ENCODE results near the gene PLPP6. TPM values are rescaled to one million over a fixed set of nuclear protein-coding genes. Genes with fewer than 3 reads are reported as not detected.
A peak's percentile ranks its signal among the peaks of the same experiment; 100 is the strongest.

Gene PLPP6
- total RNA-seq, 2 donors from 2014 or later = 2.0 to 3.6 TPM

- Mint-ChIP-seq H3K27ac (no peak overlapping the region), H3K9me3 (no peaks in the 10 kb centered on the region), H3K36me3 (no peaks in the 10 kb centered on the region)
- ATAC-seq (peak; percentile 10 to 15), DNase-seq (ENCODE audit: low spot score in 2 of 2) (no peak)
Measured at GRCh38 chr9:4678679-4679267, 16.7 kb downstream of the PLPP6 start.

GRCh38 chr9:4679268-4680172, 17.4 kb downstream of the PLPP6 start, which contains the start of gene CDC37L1:
CDC37L1 (plus strand) TSS chr9:4679569; CDS start chr9:4679768, 199 bp downstream.
- ATAC-seq = peak; percentile 97 to 98
- Mint-ChIP-seq H3K9me3 (no peaks in the 10 kb centered on the region), H3K36me3 (peaks cover under 1% of the 10 kb centered on the region in 2 donors)

GRCh38 chr9:4680173-4680525, 18.1 kb downstream of the PLPP6 start:
- peak in 1 of 2 donors; percentile 0 for ATAC-seq
- H3K27ac Mint-ChIP-seq = no peak overlapping the region
- peaks cover 5 to 6% of the 10 kb centered on the region in 2 donors for H3K36me3 Mint-ChIP-seq
- no peak for DNase-seq (ENCODE audit: low spot score in 2 of 2)
- no peaks in the 10 kb centered on the region for H3K9me3 Mint-ChIP-seq

More at GRCh38 chr9:4679268-4680172, 17.4 kb downstream of the PLPP6 start, which contains the start of gene CDC37L1:
- no peak within 1 kb of the TSS for H3K27ac Mint-ChIP-seq
- DNase-seq (ENCODE audit: low spot score in 2 of 2) = peak; percentile 98 to 99

GRCh38 chr9:4680750-4681149, 18.7 kb downstream of the PLPP6 start:
- H3K9me3 Mint-ChIP-seq = no peaks in the 10 kb centered on the region
- peaks cover 5 to 6% of the 10 kb centered on the region in 2 donors for H3K36me3 Mint-ChIP-seq
- DNase-seq (ENCODE audit: low spot score in 2 of 2) (no peak), ATAC-seq (no peak)
- H3K27ac Mint-ChIP-seq = no peak overlapping the region

- Mint-ChIP-seq H3K9me3 (no peaks in the 10 kb centered on the region), H3K27ac (no peak overlapping the region), H3K36me3 (peaks cover 5 to 7% of the 10 kb centered on the region in 2 donors)
- no peak for ATAC-seq
- DNase-seq (ENCODE audit: low spot score in 2 of 2) = no peak
Measured at GRCh38 chr9:4684820-4685219, 22.7 kb downstream of the PLPP6 start.

GRCh38 chr9:4686112-4686511, 24.0 kb downstream of the PLPP6 start:
- no peak for DNase-seq (ENCODE audit: low spot score in 2 of 2)
- peaks cover 5 to 12% of the 10 kb centered on the region in 2 donors for H3K36me3 Mint-ChIP-seq
- ATAC-seq = no peak
- H3K9me3 Mint-ChIP-seq = no peaks in the 10 kb centered on the region
- no peak overlapping the region for H3K27ac Mint-ChIP-seq

DNA sequence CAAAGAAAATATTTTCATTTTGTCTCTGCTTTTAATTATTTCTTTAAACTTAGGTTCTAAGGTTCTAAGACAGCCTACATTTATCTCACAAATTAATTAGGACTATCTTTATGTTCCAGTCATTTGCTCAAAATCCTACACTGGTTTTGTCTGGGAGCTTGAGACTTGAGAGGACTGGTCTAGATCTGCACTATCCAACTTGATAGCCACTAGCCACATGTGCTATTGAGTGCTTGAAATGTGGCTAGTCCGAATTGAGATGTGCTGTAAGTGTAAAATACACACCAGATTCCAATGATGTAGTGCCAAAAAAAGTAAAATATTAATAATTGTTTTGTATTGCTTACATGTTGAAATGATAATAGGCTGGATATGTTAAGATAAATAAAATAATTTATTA, 24.5 kb downstream of the PLPP6 start:
- Mint-ChIP-seq H3K36me3 (peaks cover 5 to 12% of the 10 kb centered on the region in 2 donors), H3K9me3 (no peaks in the 10 kb centered on the region), H3K27ac (no peak overlapping the region)
- DNase-seq (ENCODE audit: low spot score in 2 of 2) (no peak), ATAC-seq (no peak)

GRCh38 chr9:4689021-4689420, 26.9 kb downstream of the PLPP6 start:
- H3K9me3 Mint-ChIP-seq = no peaks in the 10 kb centered on the region

GRCh38 chr9:4689687-4690104, 27.6 kb downstream of the PLPP6 start:
- peaks cover 2 to 16% of the 10 kb centered on the region in 2 donors for H3K36me3 Mint-ChIP-seq
- H3K9me3 Mint-ChIP-seq = no peaks in the 10 kb centered on the region
- no peak for DNase-seq (ENCODE audit: low spot score in 2 of 2)
- ATAC-seq = peak; percentile 84 to 94
- H3K27ac Mint-ChIP-seq = peak overlapping the region in 1 of 2 donors; percentile 64

More at GRCh38 chr9:4689021-4689420, 26.9 kb downstream of the PLPP6 start:
- DNase-seq (ENCODE audit: low spot score in 2 of 2) = no peak
- Mint-ChIP-seq H3K36me3 (peaks cover 5 to 13% of the 10 kb centered on the region in 2 donors), H3K27ac (peak overlapping the region in 1 of 2 donors; percentile 45)
- no peak for ATAC-seq

- peak; percentile 18 to 30 for ATAC-seq
Measured at GRCh38 chr9:4690144-4690543, 28.1 kb downstream of the PLPP6 start.

DNA sequence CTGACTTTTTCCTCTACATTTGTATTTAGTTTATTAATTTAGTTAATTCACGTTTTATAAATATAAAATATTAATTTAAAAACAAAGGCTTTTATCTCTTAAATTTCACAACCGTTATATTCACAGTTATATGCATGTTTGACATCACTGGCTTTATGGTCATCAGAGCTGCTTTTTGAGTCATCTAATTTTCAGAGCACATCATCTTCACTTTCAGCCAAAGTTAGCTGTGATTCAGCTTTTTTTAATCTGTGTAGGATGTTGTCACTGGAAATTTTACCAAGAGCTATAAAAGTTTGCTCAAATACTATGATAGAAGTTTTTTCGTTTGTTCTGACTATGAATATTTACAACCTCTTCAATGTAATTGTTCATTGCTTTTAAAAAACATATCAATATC, 29.7 kb downstream of the PLPP6 start:
- ATAC-seq (peak; percentile 46 to 60), DNase-seq (ENCODE audit: low spot score in 2 of 2) (no peak)
- H3K9me3 Mint-ChIP-seq = no peaks in the 10 kb centered on the region
- peaks cover 0 to 12% of the 10 kb centered on the region in 2 donors for H3K36me3 Mint-ChIP-seq
- H3K27ac Mint-ChIP-seq = no peak overlapping the region

More at GRCh38 chr9:4690144-4690543, 28.1 kb downstream of the PLPP6 start:
- DNase-seq (ENCODE audit: low spot score in 2 of 2) = no peak
- H3K27ac Mint-ChIP-seq = peak overlapping the region in 1 of 2 donors; percentile 64
- H3K9me3 Mint-ChIP-seq = no peaks in the 10 kb centered on the region
- peaks cover 0 to 12% of the 10 kb centered on the region in 2 donors for H3K36me3 Mint-ChIP-seq

DNA sequence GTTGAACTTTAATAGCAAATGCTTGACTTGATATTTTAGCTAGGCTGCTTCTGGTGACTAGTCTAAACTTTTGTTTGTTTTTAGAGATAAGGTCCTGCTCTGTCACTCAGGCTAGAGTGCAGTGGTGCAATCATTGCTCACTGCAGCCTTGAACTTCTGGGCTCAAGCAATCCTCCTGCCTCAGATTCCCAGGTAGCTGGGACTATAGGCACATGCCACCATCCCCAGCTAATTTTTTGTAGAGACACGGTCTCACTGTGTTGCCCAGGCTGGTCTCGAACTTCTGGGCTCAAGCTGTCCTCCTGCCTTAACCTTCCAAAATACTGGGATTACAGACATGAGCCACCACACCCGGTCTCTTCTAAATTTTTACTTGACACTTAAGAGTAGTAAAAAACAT, 38.0 kb downstream of the PLPP6 start:
- Mint-ChIP-seq H3K9me3 (no peaks in the 10 kb centered on the region), H3K27ac (no peak overlapping the region), H3K36me3 (peaks cover 5 to 10% of the 10 kb centered on the region in 2 donors)
- ATAC-seq = no peak
- no peak for DNase-seq (ENCODE audit: low spot score in 2 of 2)

DNA sequence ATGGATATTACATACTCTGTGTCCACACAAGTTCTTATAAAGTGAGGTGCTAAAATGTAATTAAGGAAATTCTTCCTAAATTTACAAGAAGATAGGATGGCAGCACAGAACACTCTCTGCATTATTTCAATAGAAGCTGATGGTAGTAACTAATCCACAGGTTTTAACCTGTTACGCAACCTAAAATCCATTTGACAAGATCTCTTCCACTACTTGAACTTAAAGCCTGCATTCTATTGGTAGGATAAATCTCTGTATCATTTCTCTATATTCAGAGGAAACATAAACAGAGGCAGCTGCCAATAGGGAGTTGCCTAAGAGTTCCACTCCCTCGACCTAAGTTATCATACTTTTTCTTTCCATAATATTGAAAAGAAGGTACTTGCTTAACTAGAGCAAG, 38.8 kb downstream of the PLPP6 start:
- H3K9me3 Mint-ChIP-seq = no peaks in the 10 kb centered on the region
- H3K27ac Mint-ChIP-seq = no peak overlapping the region
- ATAC-seq (no peak), DNase-seq (ENCODE audit: low spot score in 2 of 2) (no peak)
- peaks cover 5 to 12% of the 10 kb centered on the region in 2 donors for H3K36me3 Mint-ChIP-seq

- no peak for ATAC-seq
- DNase-seq (ENCODE audit: low spot score in 2 of 2) = no peak
- H3K9me3 Mint-ChIP-seq = no peaks in the 10 kb centered on the region
- no peak overlapping the region for H3K27ac Mint-ChIP-seq
- H3K36me3 Mint-ChIP-seq = peaks cover 5 to 17% of the 10 kb centered on the region in 2 donors
Measured at GRCh38 chr9:4701526-4701925, 39.4 kb downstream of the PLPP6 start.

GRCh38 chr9:4704129-4704528, 42.0 kb downstream of the PLPP6 start:
- Mint-ChIP-seq H3K9me3 (no peaks in the 10 kb centered on the region), H3K27ac (no peak overlapping the region), H3K36me3 (peaks cover 5 to 32% of the 10 kb centered on the region in 2 donors)
- no peak for DNase-seq (ENCODE audit: low spot score in 2 of 2)
- peak; percentile 45 to 59 for ATAC-seq

GRCh38 chr9:4706021-4706420, 43.9 kb downstream of the PLPP6 start:
- H3K36me3 Mint-ChIP-seq = peaks cover 5 to 43% of the 10 kb centered on the region in 2 donors
- DNase-seq (ENCODE audit: low spot score in 2 of 2) (no peak), ATAC-seq (no peak)
- no peaks in the 10 kb centered on the region for H3K9me3 Mint-ChIP-seq
- H3K27ac Mint-ChIP-seq = no peak overlapping the region

DNA sequence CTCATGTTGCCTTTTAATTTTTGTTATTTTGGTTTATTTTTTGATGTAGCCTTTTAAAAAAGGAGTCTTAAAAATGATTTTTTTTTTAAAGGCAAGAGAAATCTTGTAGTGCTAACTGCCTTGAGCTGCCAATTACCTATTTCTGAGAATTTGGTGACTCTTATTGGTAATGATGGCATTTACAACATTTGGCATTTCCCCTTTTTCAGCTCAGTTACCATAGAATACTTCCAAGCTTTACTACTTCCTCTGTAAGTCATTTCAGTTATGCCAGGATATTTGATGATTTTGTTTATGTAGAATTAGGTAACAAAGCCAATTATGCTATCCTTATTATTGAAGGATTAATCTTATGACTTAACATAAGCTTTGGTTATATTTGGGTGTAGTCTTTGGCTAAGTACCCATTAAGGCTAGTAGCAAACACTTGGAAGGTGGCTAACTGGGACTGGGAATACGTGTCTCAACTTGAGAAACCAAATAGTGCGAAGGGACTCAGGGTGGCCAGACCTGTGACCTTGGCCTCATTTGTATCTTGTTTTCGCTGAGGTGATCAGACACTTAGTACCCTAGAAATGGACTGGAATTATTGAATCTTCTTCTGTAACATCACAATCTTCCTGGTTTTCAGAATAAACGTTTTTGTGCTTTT, 45.0 kb downstream of the PLPP6 start:
- peaks cover 7 to 39% of the 10 kb centered on the region in 2 donors for H3K36me3 Mint-ChIP-seq
- no peak overlapping the region for H3K27ac Mint-ChIP-seq
- H3K9me3 Mint-ChIP-seq = no peaks in the 10 kb centered on the region
- DNase-seq (ENCODE audit: low spot score in 2 of 2) = no peak
- no peak for ATAC-seq
